GM12873 (cell line): ENCODE measurements around the gene SYCN.
A peak's percentile ranks its signal among the peaks of the same experiment; 100 is the strongest.

Experiments used
- TF ChIP-seq, protein P1 (sequence below): IDR thresholded peaks from 2 replicates; pipeline ENCODE4 v1.5.1; 2012; ENCODE audit warnings: low read depth, mild to moderate bottlenecking, moderate library complexity, low read length, control low read depth; ENCODE audit not compliant: insufficient read depth; ENCODE audit errors: missing control alignments

SYCN gene

GRCh38 chr19:39236527-39236926 lies 32.5 kb upstream of the SYCN start:
- TF ChIP-seq, protein P1, sequence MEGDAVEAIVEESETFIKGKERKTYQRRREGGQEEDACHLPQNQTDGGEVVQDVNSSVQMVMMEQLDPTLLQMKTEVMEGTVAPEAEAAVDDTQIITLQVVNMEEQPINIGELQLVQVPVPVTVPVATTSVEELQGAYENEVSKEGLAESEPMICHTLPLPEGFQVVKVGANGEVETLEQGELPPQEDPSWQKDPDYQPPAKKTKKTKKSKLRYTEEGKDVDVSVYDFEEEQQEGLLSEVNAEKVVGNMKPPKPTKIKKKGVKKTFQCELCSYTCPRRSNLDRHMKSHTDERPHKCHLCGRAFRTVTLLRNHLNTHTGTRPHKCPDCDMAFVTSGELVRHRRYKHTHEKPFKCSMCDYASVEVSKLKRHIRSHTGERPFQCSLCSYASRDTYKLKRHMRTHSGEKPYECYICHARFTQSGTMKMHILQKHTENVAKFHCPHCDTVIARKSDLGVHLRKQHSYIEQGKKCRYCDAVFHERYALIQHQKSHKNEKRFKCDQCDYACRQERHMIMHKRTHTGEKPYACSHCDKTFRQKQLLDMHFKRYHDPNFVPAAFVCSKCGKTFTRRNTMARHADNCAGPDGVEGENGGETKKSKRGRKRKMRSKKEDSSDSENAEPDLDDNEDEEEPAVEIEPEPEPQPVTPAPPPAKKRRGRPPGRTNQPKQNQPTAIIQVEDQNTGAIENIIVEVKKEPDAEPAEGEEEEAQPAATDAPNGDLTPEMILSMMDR, result no peak

GRCh38 chr19:39232708-39233107 lies 28.6 kb upstream of the SYCN start:
- TF ChIP-seq, protein P1, result no peak

GRCh38 chr19:39230096-39230764 lies 26.2 kb upstream of the SYCN start:
- TF ChIP-seq, protein P1, result no peak

DNA sequence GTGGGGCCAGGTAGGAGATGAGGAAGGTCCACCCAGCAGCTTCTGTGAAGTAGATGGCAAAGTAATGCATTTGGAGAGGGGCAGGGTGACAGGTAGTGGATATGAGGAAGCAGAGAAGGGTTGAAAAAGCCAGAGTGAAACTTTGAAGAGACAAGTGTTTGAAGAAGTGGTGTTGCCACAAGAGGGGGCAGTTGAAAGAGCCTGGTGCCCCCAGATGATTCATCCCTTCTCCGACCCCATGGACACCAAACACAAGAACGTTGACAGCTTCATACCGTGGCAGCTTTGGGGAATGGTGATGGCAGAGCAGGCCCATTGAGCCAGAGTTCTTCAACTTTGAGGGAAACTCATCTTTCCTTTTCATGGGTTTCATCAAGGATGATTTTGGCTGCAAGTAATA lies 20.8 kb upstream of the SYCN start:
- TF ChIP-seq, protein P1, result peak; percentile 13

GRCh38 chr19:39223703-39224279 lies 19.7 kb upstream of the SYCN start:
- TF ChIP-seq, protein P1, result no peak

GRCh38 chr19:39218230-39219007 lies 14.4 kb upstream of the SYCN start:
- TF ChIP-seq, protein P1, result no peak

DNA sequence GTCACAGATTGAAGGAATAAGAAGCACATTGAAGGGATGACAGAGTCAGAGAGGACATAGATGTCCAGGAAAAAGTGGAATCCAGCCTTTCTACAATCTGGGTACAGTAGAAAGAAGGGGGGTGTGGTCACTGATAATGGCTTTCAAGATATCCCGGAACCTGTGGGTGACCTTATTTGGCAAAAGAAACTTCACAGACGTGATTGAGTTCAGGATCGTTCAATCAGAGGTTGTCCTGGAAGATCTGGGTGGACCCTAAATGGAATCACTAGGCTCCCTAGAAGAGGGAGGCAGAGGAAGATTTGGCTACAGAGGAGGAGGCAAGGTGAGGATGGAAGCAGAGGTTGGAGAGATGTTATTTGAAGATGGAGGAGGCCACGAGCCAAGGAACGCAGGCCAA lies 13.0 kb upstream of the SYCN start:
- TF ChIP-seq, protein P1, result no peak
